SW 1271 (cell line): Measurements from ENCODE around the gene ORC1.

Experiments
- DNase-seq, 2 experiments: peaks; one replicate each; lab custom pipeline; 2025; lab: John Stamatoyannopoulos, UW

Gene ORC1

DNA sequence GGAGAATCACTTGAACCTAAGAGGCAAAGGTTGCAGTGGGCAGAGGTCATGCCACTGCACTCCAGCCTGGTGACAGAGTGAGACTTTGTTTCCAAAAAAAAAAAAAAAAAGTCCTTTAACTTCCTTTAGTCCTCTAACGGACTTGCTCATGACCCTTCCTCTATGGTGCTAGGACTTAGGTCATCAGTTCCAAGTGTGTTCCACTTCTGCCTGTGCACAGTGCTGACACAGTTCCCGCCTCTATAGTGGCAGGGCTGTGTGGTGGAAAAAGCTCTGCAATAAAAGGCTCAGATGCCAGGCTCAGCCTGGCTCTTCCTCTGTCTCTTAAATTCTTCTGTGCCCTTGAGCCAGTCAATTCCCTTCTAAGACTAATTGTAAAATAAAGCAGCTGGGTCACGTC is 60.2 kb downstream of the ORC1 start:
- no peak for DNase-seq

DNA sequence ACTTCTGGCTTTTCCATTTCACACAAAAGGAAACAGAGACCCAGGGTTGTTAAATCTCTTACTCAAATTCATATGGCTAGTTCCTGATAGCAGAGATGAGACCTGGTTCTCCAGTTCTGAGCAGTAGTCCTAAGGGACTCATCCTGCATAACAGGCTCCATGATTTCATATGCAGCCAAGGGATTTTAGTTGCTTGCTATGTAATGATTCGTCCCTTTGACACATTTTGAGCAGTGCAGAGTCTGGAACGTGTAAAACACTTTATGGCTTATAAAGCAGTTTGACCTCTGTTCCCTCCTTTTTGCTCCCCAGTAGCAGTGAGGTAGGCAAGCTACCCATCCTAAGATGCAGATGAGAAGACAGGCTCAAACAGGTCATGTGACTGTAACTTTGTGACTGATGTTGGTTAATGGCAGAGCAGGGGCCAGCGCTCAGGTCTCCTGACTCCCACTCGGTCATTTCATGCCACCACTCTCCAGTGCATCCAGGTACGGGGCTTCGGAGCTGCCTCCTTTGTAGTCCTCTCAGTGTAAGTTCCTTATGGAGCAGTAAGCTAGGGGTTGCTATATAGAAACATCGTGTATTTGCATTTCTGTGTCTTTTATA is 62.5 kb downstream of the ORC1 start:
- no peak for DNase-seq

DNA sequence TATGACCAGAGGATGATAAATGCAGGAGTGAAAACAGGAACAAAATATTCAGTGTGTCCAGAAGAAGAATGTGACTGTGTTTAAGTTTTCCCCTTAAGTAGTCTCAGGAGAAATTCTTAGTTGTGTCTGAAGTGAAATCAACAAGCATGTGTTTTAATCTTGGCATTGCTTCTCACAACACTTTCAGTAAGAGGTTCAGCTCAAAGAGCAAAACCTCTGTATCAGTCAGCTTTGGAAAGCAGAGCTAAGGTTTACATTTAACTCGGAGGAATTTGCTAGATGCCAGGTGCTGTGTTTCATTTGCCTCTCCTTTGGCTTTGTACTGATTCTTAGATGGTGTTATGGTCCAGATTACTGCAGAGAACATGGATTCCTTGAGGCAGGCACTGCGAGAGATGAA is 66.8 kb downstream of the ORC1 start:
- no peak for DNase-seq

DNA sequence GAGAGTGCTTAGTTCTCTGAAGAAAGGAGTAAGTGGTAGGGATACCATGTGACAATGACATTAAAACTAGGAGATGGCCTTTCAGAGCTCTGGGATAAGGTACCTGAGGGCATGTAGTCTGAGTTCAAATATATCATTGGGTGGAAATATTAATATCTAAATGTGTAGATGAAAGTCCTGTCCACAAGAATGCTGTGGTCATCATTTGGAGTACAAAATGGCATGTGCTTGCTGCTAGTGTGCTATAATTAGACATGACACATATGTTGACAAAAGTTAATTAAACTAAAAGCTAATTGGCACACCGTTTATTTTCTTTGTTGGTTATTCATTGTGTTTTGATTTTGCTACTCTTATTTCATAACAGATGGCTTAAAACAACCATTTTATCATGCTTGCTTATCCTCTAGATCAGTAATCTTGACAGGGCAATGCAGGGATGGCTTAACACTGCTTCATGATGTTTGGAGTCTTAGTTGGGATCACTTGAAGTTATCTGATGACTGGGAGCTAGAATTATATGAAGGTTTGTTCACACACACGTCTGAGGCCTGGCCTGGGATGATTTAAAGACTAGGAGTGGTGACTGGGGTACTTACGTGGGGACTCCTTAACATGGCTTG is 69.2 kb downstream of the ORC1 start:
- DNase-seq, result no peak

DNA sequence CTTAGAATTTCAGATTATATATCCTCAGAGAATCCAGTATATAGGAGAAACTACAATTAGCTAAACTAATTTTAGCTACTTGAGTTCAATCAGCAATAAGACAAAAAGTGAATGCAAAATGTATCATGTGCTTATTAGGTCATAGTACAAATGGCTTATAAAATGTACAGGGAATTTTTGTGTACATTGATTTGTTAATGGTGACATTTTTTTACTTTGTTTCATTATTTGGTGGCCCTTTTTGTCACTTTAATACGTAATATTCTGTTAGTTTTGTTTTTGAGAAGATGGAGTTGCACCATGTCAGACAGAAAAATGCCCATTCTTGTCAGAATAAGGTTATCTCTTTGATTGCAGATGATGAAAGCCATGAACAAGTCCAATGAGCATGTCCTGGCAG is 71.8 kb downstream of the ORC1 start:
- no peak for DNase-seq

DNA sequence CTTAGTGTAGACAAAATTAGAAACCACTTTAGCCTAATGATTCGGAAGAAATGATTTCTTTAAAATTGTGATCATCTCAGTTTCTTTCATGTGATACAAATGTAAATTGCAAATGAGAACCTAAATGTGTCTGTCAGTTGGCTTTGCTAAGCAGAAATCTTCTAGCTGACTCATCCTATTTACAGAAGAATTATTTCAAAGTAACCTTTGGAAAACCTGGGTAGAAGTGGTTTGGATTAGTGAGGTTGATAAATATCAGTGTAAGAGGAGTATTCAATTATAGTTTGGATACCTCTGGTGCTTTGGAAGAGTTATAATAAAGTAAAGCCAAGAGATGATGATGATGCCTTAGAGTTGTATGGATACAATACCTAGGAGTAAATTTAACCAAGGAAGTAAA is 75.6 kb downstream of the ORC1 start:
- no peak for DNase-seq

DNA sequence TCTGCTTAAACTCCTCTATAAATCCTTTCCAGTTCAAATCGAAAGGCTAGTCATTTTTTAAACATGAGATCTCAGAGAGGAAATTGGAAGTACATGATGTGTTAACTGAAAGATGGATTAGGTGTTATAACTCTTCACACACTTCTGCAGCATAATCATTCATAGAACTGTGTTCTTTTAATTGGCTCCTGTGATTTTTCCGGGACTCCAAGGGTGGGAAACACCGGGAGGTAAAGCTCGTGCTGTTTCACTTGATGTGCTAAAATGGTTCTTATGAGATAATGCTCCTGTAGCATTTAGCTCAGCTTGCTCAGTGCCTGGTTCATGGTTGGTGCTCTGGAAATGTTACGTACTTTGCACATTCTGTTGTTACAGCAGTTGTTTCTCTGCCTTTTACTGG is 78.4 kb downstream of the ORC1 start:
- no peak for DNase-seq

DNA sequence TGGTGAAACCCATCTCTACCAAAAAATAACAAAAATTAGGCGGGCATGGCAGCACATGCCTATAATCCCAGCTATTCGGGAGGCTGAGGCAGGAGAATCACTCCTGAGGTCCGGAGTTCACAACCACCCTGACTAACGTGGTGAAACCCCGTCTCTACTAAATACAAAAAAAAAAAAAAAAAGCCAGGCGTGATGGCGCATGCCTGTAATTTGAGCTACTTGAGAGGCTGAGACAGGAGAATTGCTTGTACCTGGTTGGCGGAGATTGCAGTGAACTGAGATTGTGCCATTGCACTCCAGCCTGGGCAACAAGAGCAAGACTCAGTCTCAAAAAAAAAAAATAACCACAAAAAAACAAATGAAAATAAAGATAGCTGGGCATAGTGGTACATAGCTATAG is 80.5 kb downstream of the ORC1 start:
- no peak for DNase-seq
